Endothelial cell of umbilical vein (primary cell): ENCODE results near the gene FNIP2. TPM values are rescaled to one million over a fixed set of nuclear protein-coding genes. Genes with fewer than 3 reads are reported as not detected.

Experiments
- BruUV-seq: library from RNA; stranded (reverse); fragments of 400-500 nt; replicated peaks from 2 replicates; lab custom pipeline; 2021; lab: Mats Ljungman, UMichigan
- CTCF ChIA-PET: fragments of 300-600, 350-600 bp; sonication (Branson Sonifier 250); formaldehyde crosslinking; loops from one replicate; lab custom pipeline; 2021; ENCODE audit warnings: antibody characterized with exemption, inconsistent platforms; lab: Charles Lee
- POLR2A ChIA-PET: fragments of 300-600, 350-600 bp; sonication (Branson Sonifier 250); formaldehyde crosslinking; loops from one replicate; lab custom pipeline; 2021; ENCODE audit warnings: antibody characterized with exemption, inconsistent platforms; lab: Charles Lee
- DNase-seq: peaks from one replicate; pipeline ENCODE4 v3.0.0-alpha.2; 2011; ENCODE audit warnings: low read depth, low spot score
- FAIRE-seq: peaks from 2 replicates; lab custom pipeline; 2011; peaks lifted over from hg19 to GRCh38; lab: Jason Lieb, UNC
- H2AFZ ChIP-seq: 2 replicates; pipeline ENCODE4 v1.6.0; 2012; ENCODE audit warnings: low read depth, low read length, control low read depth, inconsistent platforms
- H3K27ac ChIP-seq: 2 replicates; pipeline ENCODE4 v1.5.1; 2011; ENCODE audit warnings: low read depth, mild to moderate bottlenecking, control low read depth, low read length, moderate library complexity; ENCODE audit not compliant: insufficient read depth
- H3K27me3 ChIP-seq, 2 experiments: 2 replicates each; pipeline versions ENCODE4 v1.6.0 to v1.6.1; 2011; ENCODE audit warnings: low read length in 2 of 2, mixed read lengths in 1 of 2; ENCODE audit not compliant: control insufficient read depth in 2 of 2, insufficient read depth in 2 of 2
- H3K36me3 ChIP-seq, 2 experiments: 2 replicates in 1 of 2; 3 replicates in 1 of 2; pipeline ENCODE4 v1.5.1; 2011; ENCODE audit warnings: low read length in 2 of 2, mild to moderate bottlenecking in 1 of 2, moderate library complexity in 1 of 2; ENCODE audit not compliant: control insufficient read depth in 2 of 2, insufficient read depth in 2 of 2; ENCODE audit errors: extremely low read depth in 1 of 2
- H3K4me1 ChIP-seq: 3 replicates; pipeline ENCODE4 v1.5.1; 2011; ENCODE audit warnings: mild to moderate bottlenecking, low read length; ENCODE audit not compliant: control insufficient read depth, insufficient read depth; ENCODE audit errors: extremely low read depth
- H3K4me2 ChIP-seq: 2 replicates; pipeline ENCODE4 v1.6.1; 2011; ENCODE audit warnings: low read length, control low read depth, mixed read lengths; ENCODE audit not compliant: insufficient read depth
- H3K4me3 ChIP-seq, 3 experiments: fragments of 200-600 bp in 1 of 3; sonication (generic), shearing (Covaris generic) in 1 of 3; replicated peaks in 1 of 3; 2 replicates each; pipeline ENCODE4 v1.5.1; 2011 to 2016; ENCODE audit warnings: control low read depth in 3 of 3, low read length in 3 of 3, mild to moderate bottlenecking in 2 of 3, inconsistent platforms in 1 of 3, low read depth in 1 of 3, moderate library complexity in 1 of 3; ENCODE audit not compliant: insufficient read depth in 1 of 3
- H3K79me2 ChIP-seq: 2 replicates; pipeline ENCODE4 v1.6.0; 2012; ENCODE audit warnings: low read length, inconsistent platforms; ENCODE audit not compliant: control insufficient read depth, insufficient read depth
- H3K9ac ChIP-seq: replicated peaks from 2 replicates; pipeline ENCODE3; 2011; ENCODE audit warnings: low read length, control low read depth; ENCODE audit not compliant: insufficient read depth; ENCODE audit errors: extremely low read depth
- H3K9me1 ChIP-seq: replicated peaks from 3 replicates; pipeline ENCODE4 v1.6.0; 2011; ENCODE audit warnings: mild to moderate bottlenecking, low read length; ENCODE audit not compliant: control insufficient read depth, insufficient read depth; ENCODE audit errors: extremely low read depth
- H3K9me3 ChIP-seq: replicated peaks from 2 replicates; pipeline ENCODE4 v1.5.1; 2012; ENCODE audit warnings: low read length, inconsistent platforms; ENCODE audit not compliant: control insufficient read depth, insufficient read depth
- H4K20me1 ChIP-seq: replicated peaks from 2 replicates; pipeline ENCODE3; 2011; ENCODE audit warnings: mild to moderate bottlenecking, low read length; ENCODE audit not compliant: control insufficient read depth, insufficient read depth; ENCODE audit errors: extremely low read depth
- EZH2 ChIP-seq: IDR thresholded peaks from 2 replicates; pipeline ENCODE4 v1.6.1; 2012; ENCODE audit warnings: borderline replicate concordance, low read depth, mild to moderate bottlenecking, moderate library complexity, low read length, inconsistent platforms; ENCODE audit not compliant: severe bottlenecking
- FOS ChIP-seq: IDR thresholded peaks from 2 replicates; pipeline ENCODE4 v1.6.1; 2011; ENCODE audit warnings: mild to moderate bottlenecking, low read length, moderate library complexity, borderline replicate concordance; ENCODE audit not compliant: insufficient read depth
- GATA2 ChIP-seq: IDR thresholded peaks from 2 replicates; pipeline ENCODE4 v1.7.0; 2011; ENCODE audit warnings: low read depth, mild to moderate bottlenecking, moderate library complexity, mixed read lengths, low read length; ENCODE audit not compliant: insufficient read length, insufficient read depth
- JUN ChIP-seq: IDR thresholded peaks from 2 replicates; pipeline ENCODE4 v1.6.1; 2011; ENCODE audit warnings: borderline replicate concordance, low read depth; ENCODE audit not compliant: insufficient read length, insufficient read depth
- MYC ChIP-seq: IDR thresholded peaks from one replicate; pipeline ENCODE4 v1.6.1; 2011; ENCODE audit warnings: mild to moderate bottlenecking, low read depth, low read length
- POLR2A ChIP-seq: IDR thresholded peaks from 2 replicates; pipeline ENCODE4 v1.6.1; 2012; ENCODE audit warnings: low read depth, mild to moderate bottlenecking, control low read depth, low read length
- POLR2AphosphoS5 ChIP-seq: IDR thresholded peaks from 2 replicates; pipeline ENCODE4 v1.6.1; 2012; ENCODE audit warnings: low read depth, mild to moderate bottlenecking, control low read depth, low read length, moderate library complexity; ENCODE audit not compliant: insufficient read depth
- dilution Hi-C: fragments of 300-500 bp; cut with MboI; formaldehyde crosslinking; loops from one replicate; pipeline ENCODE4 v1.15.0; 2019; ENCODE audit warnings: low sequenced_read_pairs; ENCODE audit not compliant: extremely low pct_ligation_motif_present
- intact Hi-C: fragments of 100-400 bp; cut with micrococcal nuclease; formaldehyde crosslinking; loops from one replicate; pipeline ENCODE4 v1.10.0; 2022
- polyA plus RNA-seq, 4 experiments: library from polyadenylated mRNA; depleted of rRNA in 3 of 4; stranded (reverse) in 3 of 4; unstranded in 1 of 4; fragments of >200 nt; gene quantifications; 2 replicates each; pipeline versions ENCODE4 v1.2.1 to v1.2.3, GENCODE V29; 2011 to 2012; ENCODE audit warnings: missing spikeins in 1 of 4
- total RNA-seq: library from RNA; stranded (reverse); gene quantifications from 2 replicates; pipeline ENCODE4 v1.2.3, GENCODE V29; 2021
- TF ChIP-seq, protein P1 (sequence below), 2 donors: IDR thresholded peaks; 1 replicate in 1 of 2; 2 replicates in 1 of 2; pipeline ENCODE4 v1.5.1; 2011; ENCODE audit warnings: low read length in 2 of 2, mild to moderate bottlenecking in 2 of 2, moderate library complexity in 2 of 2, control low read depth in 1 of 2, inconsistent platforms in 1 of 2, low read depth in 1 of 2; ENCODE audit not compliant: insufficient read depth in 1 of 2; ENCODE audit errors: extremely low read depth in 1 of 2
- TF ChIP-seq, protein P2 (sequence below): IDR thresholded peaks from 2 replicates; pipeline ENCODE4 v1.6.1; 2011; ENCODE audit not compliant: insufficient read depth, insufficient read length

The FNIP2 gene
- total and polyA plus RNA-seq, 2 donors (not counting 3 experiments of a cell fraction or from before 2014, with no cell fraction given), result 4.5 to 14.4 TPM

GRCh38 chr4:158799013-158799770 is 30.4 kb downstream of the FNIP2 start:
- dilution Hi-C loops (no loop called here), intact Hi-C loops (no loop called here)
- Histone ChIP-seq H3K27me3 (no peaks in the 10 kb centered on the region), H3K27ac (no peak overlapping the region), H3K4me1 (peaks cover 5% of the 10 kb centered on the region), H3K36me3 (no peaks in the 10 kb centered on the region), H3K9me3 (no peaks in the 10 kb centered on the region), H3K9ac (no peak overlapping the region), H3K4me3 (no peak overlapping the region), H3K4me2 (no peak overlapping the region), H2AFZ (no peak overlapping the region), H3K9me1 (no peaks in the 10 kb centered on the region), H4K20me1 (no peaks in the 10 kb centered on the region), H3K79me2 (no peaks in the 10 kb centered on the region)
- DNase-seq (no peak), FAIRE-seq (no peak)
- BruUV-seq, result no TSS peak
- CTCF ChIA-PET, result interaction anchor here (0.7 to 2.4 kb wide), 7 partner anchors 11 to 69 kb away, joined by 3 to 8 read pairs (median 4); no protein-coding TSS in a partner anchor
- TF ChIP-seq, protein P1, sequence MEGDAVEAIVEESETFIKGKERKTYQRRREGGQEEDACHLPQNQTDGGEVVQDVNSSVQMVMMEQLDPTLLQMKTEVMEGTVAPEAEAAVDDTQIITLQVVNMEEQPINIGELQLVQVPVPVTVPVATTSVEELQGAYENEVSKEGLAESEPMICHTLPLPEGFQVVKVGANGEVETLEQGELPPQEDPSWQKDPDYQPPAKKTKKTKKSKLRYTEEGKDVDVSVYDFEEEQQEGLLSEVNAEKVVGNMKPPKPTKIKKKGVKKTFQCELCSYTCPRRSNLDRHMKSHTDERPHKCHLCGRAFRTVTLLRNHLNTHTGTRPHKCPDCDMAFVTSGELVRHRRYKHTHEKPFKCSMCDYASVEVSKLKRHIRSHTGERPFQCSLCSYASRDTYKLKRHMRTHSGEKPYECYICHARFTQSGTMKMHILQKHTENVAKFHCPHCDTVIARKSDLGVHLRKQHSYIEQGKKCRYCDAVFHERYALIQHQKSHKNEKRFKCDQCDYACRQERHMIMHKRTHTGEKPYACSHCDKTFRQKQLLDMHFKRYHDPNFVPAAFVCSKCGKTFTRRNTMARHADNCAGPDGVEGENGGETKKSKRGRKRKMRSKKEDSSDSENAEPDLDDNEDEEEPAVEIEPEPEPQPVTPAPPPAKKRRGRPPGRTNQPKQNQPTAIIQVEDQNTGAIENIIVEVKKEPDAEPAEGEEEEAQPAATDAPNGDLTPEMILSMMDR (IDR thresholded peaks at IDR 0.05; ENCODE audit: extremely low read depth in 1 of 2, insufficient read depth in 1 of 2, low read depth in 1 of 2, low read length in 2 of 2), result no peak
- TF ChIP-seq EZH2, result no peak
- no peak for TF ChIP-seq FOS
- no peak for TF ChIP-seq POLR2A
- TF ChIP-seq, protein P2, sequence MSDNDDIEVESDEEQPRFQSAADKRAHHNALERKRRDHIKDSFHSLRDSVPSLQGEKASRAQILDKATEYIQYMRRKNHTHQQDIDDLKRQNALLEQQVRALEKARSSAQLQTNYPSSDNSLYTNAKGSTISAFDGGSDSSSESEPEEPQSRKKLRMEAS, result no peak
- no peak for TF ChIP-seq MYC
- TF ChIP-seq JUN, result no peak
- no peak for TF ChIP-seq POLR2AphosphoS5
- no peak for TF ChIP-seq GATA2
- POLR2A ChIA-PET, result no interaction called here
